Calu3 (cell line): Measurements from ENCODE around the gene USP48. TPM values are rescaled to one million over a fixed set of nuclear protein-coding genes. Genes with fewer than 3 reads are reported as not detected.

ENCODE experiments used
- BruUV-seq: library from RNA; stranded (reverse); fragments of 400-500 nt; replicated peaks from 2 replicates; lab custom pipeline; 2021; lab: Mats Ljungman, UMichigan
- CTCF ChIA-PET: fragments of 300-600 bp; sonication (Branson Sonifier 250); formaldehyde crosslinking; loops from one replicate; lab custom pipeline; 2022; ENCODE audit warnings: antibody characterized with exemption; lab: Charles Lee
- DNase-seq: peaks from one replicate; pipeline ENCODE4 v3.0.0; 2022
- H3K27ac Mint-ChIP-seq: one replicate; pipeline ENCODE4 v1.8.0; 2022; ENCODE audit warnings: mixed read lengths; ENCODE audit not compliant: unreplicated experiment
- H3K27me3 Mint-ChIP-seq: one replicate; pipeline ENCODE4 v1.8.0; 2022; ENCODE audit warnings: mixed read lengths; ENCODE audit not compliant: unreplicated experiment
- H3K36me3 Mint-ChIP-seq: one replicate; pipeline ENCODE4 v1.8.0; 2022; ENCODE audit warnings: mild to moderate bottlenecking, moderate library complexity, mixed read lengths; ENCODE audit not compliant: insufficient read depth, unreplicated experiment
- H3K4me1 Mint-ChIP-seq: one replicate; pipeline ENCODE4 v1.8.0; 2022; ENCODE audit warnings: mild to moderate bottlenecking, low read depth, mixed read lengths; ENCODE audit not compliant: unreplicated experiment
- H3K4me3 Mint-ChIP-seq: one replicate; pipeline ENCODE4 v1.8.0; 2022; ENCODE audit warnings: mild to moderate bottlenecking, low read depth, moderate library complexity, mixed read lengths; ENCODE audit not compliant: unreplicated experiment
- H3K9me3 Mint-ChIP-seq: one replicate; pipeline ENCODE4 v1.8.0; 2022; ENCODE audit warnings: low read depth, mixed read lengths; ENCODE audit not compliant: unreplicated experiment
- CTCF ChIP-seq: fragments of 200-600 bp; IDR thresholded peaks from one replicate; pipeline ENCODE4 v1.8.0; 2022; ENCODE audit warnings: antibody characterized with exemption; ENCODE audit not compliant: unreplicated experiment
- intact Hi-C: fragments of 100-400 bp; cut with micrococcal nuclease; formaldehyde crosslinking; loops from one replicate; pipeline ENCODE4 v1.10.0; 2022; ENCODE audit not compliant: unreplicated experiment
- total RNA-seq: library from RNA; stranded (reverse); gene quantifications from 2 replicates; pipeline ENCODE4 v1.2.3, GENCODE V29; 2022

Gene USP48
- total RNA-seq, 1 experiment from 2014 or later = 56.6 TPM

DNA sequence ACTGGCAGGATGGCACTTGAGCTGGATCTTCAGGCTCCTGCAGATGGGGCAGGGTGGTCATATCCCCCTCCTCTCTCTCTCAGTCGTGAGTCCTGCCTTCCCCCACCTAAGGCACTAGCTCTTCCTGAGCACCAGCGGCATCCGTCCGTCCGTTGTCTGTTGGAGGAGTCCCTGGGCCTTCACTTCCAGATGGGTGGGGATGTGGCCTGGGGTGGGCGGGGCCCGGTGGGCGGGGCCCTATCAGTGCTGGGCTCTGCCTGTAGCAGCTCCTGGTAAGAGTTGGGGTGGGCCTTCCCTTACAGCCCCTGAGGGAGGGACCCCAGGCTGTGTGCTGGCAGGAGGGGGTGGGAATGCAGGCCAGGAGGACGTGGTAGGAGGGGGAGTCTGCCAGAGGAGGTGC, 39.4 kb upstream of the USP48 start:
- no peak for TF ChIP-seq CTCF
- Mint-ChIP-seq H3K36me3 (peaks cover 51% of the 10 kb centered on the region), H3K4me3 (no peak overlapping the region), H3K27me3 (no peaks in the 10 kb centered on the region), H3K4me1 (peaks cover under 1% of the 10 kb centered on the region), H3K27ac (peak overlapping the region; percentile 36), H3K9me3 (no peaks in the 10 kb centered on the region)
- no peak for DNase-seq
- no TSS peak for BruUV-seq
- intact Hi-C loops = no loop called here
- CTCF ChIA-PET = interaction anchor here (0.6 kb wide), 1 partner anchor 74 kb away, joined by 3 read pairs; no protein-coding TSS in a partner anchor

GRCh38 chr1:21821385-21822019, 38.6 kb upstream of the USP48 start:
- CTCF ChIA-PET = interaction anchor here (0.6 kb wide), 1 partner anchor 75 kb away, joined by 3 read pairs; no protein-coding TSS in a partner anchor
- Mint-ChIP-seq H3K27ac (no peak overlapping the region), H3K9me3 (no peaks in the 10 kb centered on the region), H3K36me3 (peaks cover 59% of the 10 kb centered on the region), H3K27me3 (no peaks in the 10 kb centered on the region), H3K4me1 (peaks cover 9% of the 10 kb centered on the region), H3K4me3 (no peak overlapping the region)
- no peak for DNase-seq
- no peak for TF ChIP-seq CTCF
- intact Hi-C loops = no loop called here
- no TSS peak for BruUV-seq

GRCh38 chr1:21820597-21821232, 37.8 kb upstream of the USP48 start:
- H3K36me3 Mint-ChIP-seq = peaks cover 63% of the 10 kb centered on the region
- H3K9me3 Mint-ChIP-seq = no peaks in the 10 kb centered on the region
- H3K4me3 Mint-ChIP-seq = no peak overlapping the region
- intact Hi-C loops = no loop called here
- TF ChIP-seq CTCF = no peak
- DNase-seq = no peak
- no peaks in the 10 kb centered on the region for H3K27me3 Mint-ChIP-seq
- no TSS peak for BruUV-seq
- no peak overlapping the region for H3K27ac Mint-ChIP-seq
- CTCF ChIA-PET = no interaction called here
- peaks cover 11% of the 10 kb centered on the region for H3K4me1 Mint-ChIP-seq

DNA sequence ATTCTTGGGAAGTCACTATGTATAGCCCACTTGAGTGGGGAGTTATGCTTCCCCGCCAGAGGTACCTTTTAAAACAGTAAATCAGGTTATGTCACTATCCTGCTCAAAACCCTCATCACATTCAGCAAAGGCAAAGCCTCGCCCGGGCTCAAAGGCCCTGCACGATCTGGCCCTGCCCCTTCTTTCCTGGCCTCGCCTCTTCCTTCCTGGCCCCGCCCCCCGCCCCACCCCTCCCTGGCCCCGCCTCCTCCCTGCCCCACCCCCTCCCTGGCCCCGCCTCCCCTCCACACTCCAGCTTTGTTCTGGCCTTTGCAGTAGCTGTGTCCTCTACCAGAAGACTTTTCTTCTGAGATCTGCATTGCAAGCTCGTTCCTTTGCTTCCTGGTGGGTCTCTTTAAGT, 35.7 kb upstream of the USP48 start:
- DNase-seq = no peak
- Mint-ChIP-seq H3K36me3 (peaks cover 61% of the 10 kb centered on the region), H3K4me3 (no peak overlapping the region), H3K4me1 (peaks cover 18% of the 10 kb centered on the region), H3K27me3 (no peaks in the 10 kb centered on the region), H3K9me3 (no peaks in the 10 kb centered on the region), H3K27ac (peak overlapping the region; percentile 20)
- CTCF ChIA-PET = no interaction called here
- no TSS peak for BruUV-seq
- no peak for TF ChIP-seq CTCF
- intact Hi-C loops = no loop called here
